ENCODE data around the gene QDPR. TPM values are rescaled to one million over a fixed set of nuclear protein-coding genes. Genes with fewer than 3 reads are reported as not detected.

The QDPR gene
- total RNA-seq, 1 experiment from 2014 or later = 15.2 TPM

GRCh38 chr4:17521595-17521994, 9.7 kb upstream of the QDPR start:
- no peaks in the 10 kb centered on the region for H3K36me3 ChIP-seq (ENCODE audit: control insufficient read depth, insufficient read depth, low read length)
- no peaks in the 10 kb centered on the region for H3K9me3 ChIP-seq (ENCODE audit: control insufficient read depth, insufficient read depth, low read depth, low read length)
- H3K27me3 ChIP-seq (ENCODE audit: control insufficient read depth, insufficient read depth, low read length) = no peaks in the 10 kb centered on the region; the same call in 1 of the 2 replicates
- in situ Hi-C loops (cut with HindIII; ENCODE audit: low pct_unique_long_range_greater_than_20kb, low sequenced_read_pairs) (no loop called here), intact Hi-C loops (cut with micrococcal nuclease; ENCODE audit: unreplicated experiment) (no loop called here)
- H3K27ac ChIP-seq (ENCODE audit: low read length) = no peak overlapping the region
- ChIA-PET CTCF (no interaction called here), POLR2A (no interaction called here)
- no peak overlapping the region for H3K4me3 ChIP-seq (ENCODE audit: low read depth in 2 of 2, low read length in 2 of 2)
- ATAC-seq = no peak
- no peaks in the 10 kb centered on the region for H3K4me1 ChIP-seq (ENCODE audit: control insufficient read depth, insufficient read depth, low read length)
- no TSS peak for BruUV-seq (replicated peaks)
- DNase-seq (ENCODE audit: low read depth, low spot score) = no peak
- TF ChIP-seq CTCF (IDR thresholded peaks at IDR 0.05) (no peak), REST (IDR thresholded peaks at IDR 0.05; ENCODE audit: insufficient read depth in 1 of 2, low read depth in 2 of 2, low read length in 1 of 2) (no peak), POLR2AphosphoS5 (IDR thresholded peaks at IDR 0.05; ENCODE audit: low read depth, low read length) (no peak), TCF7L2 (IDR thresholded peaks at IDR 0.05; ENCODE audit: low read depth, low read length) (no peak), SIN3A (IDR thresholded peaks at IDR 0.05; ENCODE audit: borderline replicate concordance, insufficient read depth, low read depth, low read length) (no peak)

GRCh38 chr4:17517664-17518063, 5.8 kb upstream of the QDPR start:
- H3K4me3 ChIP-seq (ENCODE audit: low read depth in 2 of 2, low read length in 2 of 2) = no peak overlapping the region
- intact Hi-C loops (cut with micrococcal nuclease; ENCODE audit: unreplicated experiment) (no loop called here), in situ Hi-C loops (cut with HindIII; ENCODE audit: low pct_unique_long_range_greater_than_20kb, low sequenced_read_pairs) (no loop called here)
- H3K27me3 ChIP-seq (ENCODE audit: control insufficient read depth, insufficient read depth, low read length) = no peaks in the 10 kb centered on the region; the same call in 1 of the 2 replicates
- DNase-seq (ENCODE audit: low read depth, low spot score) = no peak
- no peak overlapping the region for H3K27ac ChIP-seq (ENCODE audit: low read length)
- POLR2A ChIA-PET = no interaction called here
- peaks cover 3% of the 10 kb centered on the region; the same call in 1 of the 2 replicates for H3K4me1 ChIP-seq (ENCODE audit: control insufficient read depth, insufficient read depth, low read length)
- H3K36me3 ChIP-seq (ENCODE audit: control insufficient read depth, insufficient read depth, low read length) = no peaks in the 10 kb centered on the region
- H3K9me3 ChIP-seq (ENCODE audit: control insufficient read depth, insufficient read depth, low read depth, low read length) = no peaks in the 10 kb centered on the region
- ATAC-seq = no peak
- TF ChIP-seq POLR2AphosphoS5 (IDR thresholded peaks at IDR 0.05; ENCODE audit: low read depth, low read length) = no peak
- no TSS peak for BruUV-seq (replicated peaks)
- CTCF ChIA-PET = no interaction called here

- H3K27me3 ChIP-seq (ENCODE audit: control insufficient read depth, insufficient read depth, low read length) = no peaks in the 10 kb centered on the region; the same call in 1 of the 2 replicates
- in situ Hi-C loops (cut with HindIII; ENCODE audit: low pct_unique_long_range_greater_than_20kb, low sequenced_read_pairs) = no loop called here
- CTCF ChIA-PET = no interaction called here
- no peak for DNase-seq (ENCODE audit: low read depth, low spot score)
- POLR2A ChIA-PET = interaction anchor here (0.6 kb wide), 1 partner anchor 35 kb away, joined by 3 read pairs; no protein-coding TSS in a partner anchor
- no peaks in the 10 kb centered on the region for H3K36me3 ChIP-seq (ENCODE audit: control insufficient read depth, insufficient read depth, low read length)
- no peak overlapping the region for H3K27ac ChIP-seq (ENCODE audit: low read length)
- no peaks in the 10 kb centered on the region for H3K9me3 ChIP-seq (ENCODE audit: control insufficient read depth, insufficient read depth, low read depth, low read length)
- ATAC-seq = no peak
- peaks cover 3% of the 10 kb centered on the region; the same call in 1 of the 2 replicates for H3K4me1 ChIP-seq (ENCODE audit: control insufficient read depth, insufficient read depth, low read length)
- no peak for TF ChIP-seq TCF7L2 (IDR thresholded peaks at IDR 0.05; ENCODE audit: low read depth, low read length)
- intact Hi-C loops (cut with micrococcal nuclease; ENCODE audit: unreplicated experiment) = no loop called here
- no peak overlapping the region for H3K4me3 ChIP-seq (ENCODE audit: low read depth in 2 of 2, low read length in 2 of 2)
- BruUV-seq (replicated peaks) = no TSS peak
These were observed 5.1 kb upstream of the QDPR start for GRCh38 chr4:17516980-17517379.

Data from Panc1 (cell line).